ENCODE results near the gene BABAM2.

DNA sequence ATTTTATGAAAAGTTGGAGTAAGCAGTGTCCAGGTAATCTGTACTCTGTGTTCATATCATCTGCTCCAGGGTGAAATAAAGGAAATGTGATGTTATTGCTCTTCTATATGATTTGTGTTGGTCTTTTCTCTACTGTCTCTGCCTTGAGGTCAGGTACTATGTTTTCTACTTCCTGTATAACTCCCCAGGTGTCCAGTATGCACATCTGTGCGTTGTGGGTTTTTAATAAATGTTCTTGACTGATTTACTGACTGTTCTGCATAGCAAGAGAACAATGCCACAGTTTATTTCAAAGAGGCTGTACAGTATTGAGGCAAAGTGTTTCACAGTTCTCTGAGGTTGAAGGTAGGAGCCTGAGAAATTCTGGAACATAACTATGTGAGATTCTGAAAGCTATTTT, 89.7 kb downstream of the BABAM2 start:
- TF ChIP-seq CTCF (conservative IDR thresholded peaks at IDR 0.05; ENCODE audit: low read length) (no peak), EZH2phosphoT487 (IDR thresholded peaks at IDR 0.05; ENCODE audit: borderline replicate concordance, low read depth, low read length) (no peak)
